Prostate gland (tissue), 2 donors: ENCODE data around the gene CRYBG1.

ENCODE experiments used
- POLR2A ChIP-seq: fragments of 450-650 bp; IDR thresholded peaks from one replicate; pipeline ENCODE4 v1.6.1; 2016; ENCODE audit warnings: antibody characterized with exemption, mild to moderate bottlenecking
- POLR2AphosphoS5 ChIP-seq: sonication (generic); formaldehyde crosslinking; IDR thresholded peaks from one replicate; pipeline ENCODE4 v1.6.1; 2017; ENCODE audit warnings: antibody characterized with exemption
- TF ChIP-seq, protein P1 (sequence below), 4 experiments: fragments of 200-600 bp in 2 of 4; fragments of 450-650 bp in 2 of 4; sonication (generic) in 2 of 4; IDR thresholded peaks; 1 replicate in 3 of 4; 2 replicates in 1 of 4; pipeline ENCODE4 v1.5.1; 2016 to 2019; ENCODE audit warnings: antibody characterized with exemption in 4 of 4, mild to moderate bottlenecking in 2 of 4, moderate library complexity in 2 of 4

GRCh38 chr6:106453756-106454367, 93.3 kb downstream of the CRYBG1 start:
- TF ChIP-seq, protein P1, sequence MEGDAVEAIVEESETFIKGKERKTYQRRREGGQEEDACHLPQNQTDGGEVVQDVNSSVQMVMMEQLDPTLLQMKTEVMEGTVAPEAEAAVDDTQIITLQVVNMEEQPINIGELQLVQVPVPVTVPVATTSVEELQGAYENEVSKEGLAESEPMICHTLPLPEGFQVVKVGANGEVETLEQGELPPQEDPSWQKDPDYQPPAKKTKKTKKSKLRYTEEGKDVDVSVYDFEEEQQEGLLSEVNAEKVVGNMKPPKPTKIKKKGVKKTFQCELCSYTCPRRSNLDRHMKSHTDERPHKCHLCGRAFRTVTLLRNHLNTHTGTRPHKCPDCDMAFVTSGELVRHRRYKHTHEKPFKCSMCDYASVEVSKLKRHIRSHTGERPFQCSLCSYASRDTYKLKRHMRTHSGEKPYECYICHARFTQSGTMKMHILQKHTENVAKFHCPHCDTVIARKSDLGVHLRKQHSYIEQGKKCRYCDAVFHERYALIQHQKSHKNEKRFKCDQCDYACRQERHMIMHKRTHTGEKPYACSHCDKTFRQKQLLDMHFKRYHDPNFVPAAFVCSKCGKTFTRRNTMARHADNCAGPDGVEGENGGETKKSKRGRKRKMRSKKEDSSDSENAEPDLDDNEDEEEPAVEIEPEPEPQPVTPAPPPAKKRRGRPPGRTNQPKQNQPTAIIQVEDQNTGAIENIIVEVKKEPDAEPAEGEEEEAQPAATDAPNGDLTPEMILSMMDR (IDR thresholded peaks at IDR 0.05) = no peak
- TF ChIP-seq POLR2A = no peak
- no peak for TF ChIP-seq POLR2AphosphoS5
